Effector memory CD4-positive, alpha-beta T cell (primary cell): Measurements from ENCODE around the gene RGS7.

Experiments
- DNase-seq, 3 donors: peaks; one replicate each; pipeline ENCODE4 v3.0.0-alpha.2; 2020
- H3K27ac ChIP-seq: 2 replicates; pipeline ENCODE4 v1.7.0; 2013; ENCODE audit warnings: mild to moderate bottlenecking, low read length, moderate library complexity; ENCODE audit not compliant: insufficient read depth, poor library complexity, severe bottlenecking
- H3K27me3 ChIP-seq: replicated peaks from 2 replicates; pipeline ENCODE4 v1.7.0; 2013; ENCODE audit warnings: mild to moderate bottlenecking, low read length; ENCODE audit not compliant: insufficient read depth, control insufficient read depth, poor library complexity, severe bottlenecking
- H3K36me3 ChIP-seq: 2 replicates; pipeline ENCODE4 v1.7.0; 2013; ENCODE audit warnings: mild to moderate bottlenecking, low read length, moderate library complexity; ENCODE audit not compliant: control insufficient read depth, insufficient read depth
- H3K4me1 ChIP-seq: 2 replicates; pipeline ENCODE4 v1.7.0; 2013; ENCODE audit warnings: low read length, mild to moderate bottlenecking; ENCODE audit not compliant: control insufficient read depth, insufficient read depth, poor library complexity, severe bottlenecking
- H3K4me3 ChIP-seq: 2 replicates; pipeline ENCODE4 v1.7.0; 2013; ENCODE audit warnings: low read length, low read depth, mild to moderate bottlenecking; ENCODE audit not compliant: insufficient read depth, poor library complexity, severe bottlenecking
- H3K9me3 ChIP-seq: 2 replicates; pipeline ENCODE4 v1.7.0; 2013; ENCODE audit warnings: mild to moderate bottlenecking, low read length, moderate library complexity; ENCODE audit not compliant: control insufficient read depth

RGS7 gene

DNA sequence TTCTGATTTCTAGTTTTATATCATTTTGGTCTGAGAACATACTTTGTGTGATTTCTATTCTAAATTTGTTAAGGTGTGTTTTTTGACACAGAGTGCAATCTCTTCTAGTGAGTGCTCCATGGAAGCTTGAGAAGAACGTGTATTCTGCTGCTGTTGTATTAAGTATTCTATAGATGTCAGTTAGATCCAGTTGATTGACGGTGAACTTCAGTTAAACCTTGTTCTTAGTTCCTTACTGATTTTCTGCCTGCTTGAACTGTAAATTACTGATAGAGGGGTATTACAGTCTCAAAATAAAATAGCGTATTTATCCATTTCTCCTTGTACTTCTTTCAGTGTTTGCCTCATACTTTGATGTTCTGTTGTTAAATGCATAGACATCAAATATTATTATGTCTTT, 497.0 kb downstream of the RGS7 start:
- H3K9me3 ChIP-seq: no peaks in the 10 kb centered on the region
- no peaks in the 10 kb centered on the region for H3K36me3 ChIP-seq
- DNase-seq: no peak
- no peak overlapping the region for H3K4me3 ChIP-seq
- no peaks in the 10 kb centered on the region for H3K27me3 ChIP-seq
- H3K27ac ChIP-seq: no peak overlapping the region
- H3K4me1 ChIP-seq: no peaks in the 10 kb centered on the region

DNA sequence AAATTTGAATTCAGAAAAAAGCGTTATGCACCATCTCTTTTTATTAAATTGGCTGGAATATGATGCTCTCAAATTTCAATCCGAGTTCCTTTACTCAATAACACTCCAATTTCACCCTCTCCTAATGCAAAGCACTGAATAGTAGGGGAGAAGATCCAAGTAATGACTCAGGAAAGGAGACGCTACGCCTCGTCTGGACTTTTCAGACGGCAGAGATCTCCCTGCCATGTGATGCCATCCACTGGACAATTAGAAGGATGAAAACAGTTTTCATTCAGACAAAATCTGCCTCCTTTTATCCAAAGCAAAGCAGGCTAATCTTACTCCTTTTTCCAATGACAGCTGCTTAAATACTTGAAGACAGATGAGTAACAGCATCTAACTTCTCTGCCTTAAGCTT, 502.6 kb downstream of the RGS7 start:
- H3K27ac ChIP-seq: no peak overlapping the region
- no peaks in the 10 kb centered on the region for H3K27me3 ChIP-seq
- H3K9me3 ChIP-seq: no peaks in the 10 kb centered on the region
- no peaks in the 10 kb centered on the region for H3K36me3 ChIP-seq
- H3K4me1 ChIP-seq: no peaks in the 10 kb centered on the region
- H3K4me3 ChIP-seq: no peak overlapping the region
- DNase-seq: no peak

DNA sequence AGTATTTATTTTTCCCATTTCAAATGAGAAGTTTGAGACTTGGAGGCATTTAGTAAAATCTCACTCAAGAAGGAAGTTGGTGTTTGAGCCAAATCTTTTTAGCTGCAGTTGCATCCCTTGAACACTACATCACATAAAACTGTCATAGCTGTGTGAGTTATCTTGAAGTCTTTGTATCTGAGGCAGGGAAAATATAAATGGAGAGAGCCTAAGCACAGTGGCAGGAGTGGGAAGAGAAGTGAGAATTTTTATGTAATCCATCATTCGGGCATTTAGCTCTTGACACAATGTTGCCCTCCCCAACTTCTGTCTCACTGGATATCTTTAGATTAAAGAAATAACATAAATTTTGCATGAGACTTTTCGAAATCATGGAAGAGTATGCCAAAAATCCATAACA, 509.7 kb downstream of the RGS7 start:
- Histone ChIP-seq H3K27ac (no peak overlapping the region), H3K27me3 (no peaks in the 10 kb centered on the region), H3K4me3 (no peak overlapping the region), H3K9me3 (no peaks in the 10 kb centered on the region), H3K36me3 (no peaks in the 10 kb centered on the region), H3K4me1 (no peaks in the 10 kb centered on the region)
- no peak for DNase-seq

DNA sequence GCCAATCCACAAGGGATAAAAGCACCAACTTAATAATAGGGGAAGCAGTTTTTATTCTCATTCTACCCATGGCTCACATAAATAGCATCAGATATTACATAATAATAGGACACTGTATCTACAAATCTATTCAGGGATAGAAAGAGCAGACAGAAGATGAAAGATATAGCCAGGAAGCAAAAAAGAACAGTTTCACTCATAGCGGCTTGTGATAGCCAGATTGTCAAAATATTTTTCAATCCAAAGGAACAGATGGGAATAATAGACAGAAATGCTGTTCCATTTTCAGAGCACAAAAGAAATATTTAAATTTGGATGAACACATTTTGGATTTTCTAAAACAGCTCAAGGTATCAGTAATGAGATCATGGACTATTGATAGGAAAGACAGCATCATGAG, 512.5 kb downstream of the RGS7 start:
- Histone ChIP-seq H3K4me1 (no peaks in the 10 kb centered on the region), H3K9me3 (no peaks in the 10 kb centered on the region), H3K4me3 (no peak overlapping the region), H3K36me3 (no peaks in the 10 kb centered on the region), H3K27me3 (no peaks in the 10 kb centered on the region), H3K27ac (no peak overlapping the region)
- DNase-seq: no peak

DNA sequence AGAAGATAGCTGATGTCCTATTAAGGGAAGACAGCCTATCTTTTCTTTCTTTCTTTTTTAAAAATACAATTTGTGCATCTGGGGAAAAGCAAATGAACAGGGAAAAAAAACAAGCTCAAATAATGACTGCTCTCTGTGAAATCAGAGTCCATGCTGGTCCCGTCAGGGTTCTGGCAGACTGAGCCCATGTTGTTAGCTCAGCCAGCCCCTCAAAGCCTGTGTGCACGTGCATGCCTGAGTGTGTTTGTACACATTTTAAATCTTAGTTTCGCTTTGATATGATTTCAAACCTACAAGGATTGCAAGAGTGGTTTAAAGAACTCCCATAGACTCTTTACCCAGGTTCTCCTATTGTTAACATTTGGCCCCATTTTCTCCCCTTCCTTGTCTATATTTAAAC, 513.2 kb downstream of the RGS7 start:
- H3K36me3 ChIP-seq: no peaks in the 10 kb centered on the region
- no peaks in the 10 kb centered on the region for H3K4me1 ChIP-seq
- H3K27me3 ChIP-seq: no peaks in the 10 kb centered on the region
- H3K27ac ChIP-seq: no peak overlapping the region
- no peak for DNase-seq
- H3K9me3 ChIP-seq: no peaks in the 10 kb centered on the region
- H3K4me3 ChIP-seq: no peak overlapping the region

DNA sequence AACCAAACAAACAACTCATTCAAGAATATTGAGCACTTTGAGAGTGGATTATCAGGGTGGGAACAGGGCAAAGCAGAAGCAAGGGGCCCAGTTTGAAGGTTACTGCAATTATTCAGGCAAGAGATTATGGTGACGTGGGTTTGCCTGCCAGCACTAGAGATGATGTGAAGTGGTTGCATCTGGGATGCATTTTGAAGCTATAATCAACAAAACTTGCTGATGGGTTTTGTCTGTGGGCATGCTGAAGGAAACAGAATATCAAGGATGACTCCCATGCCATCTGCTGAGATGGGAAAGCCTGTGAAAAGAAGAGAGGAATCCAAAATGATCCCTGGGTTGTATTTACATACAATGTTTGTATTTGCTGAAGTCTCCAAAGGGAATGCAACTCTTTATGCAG, 520.7 kb downstream of the RGS7 start:
- no peak for DNase-seq
- Histone ChIP-seq H3K27me3 (no peaks in the 10 kb centered on the region), H3K9me3 (no peaks in the 10 kb centered on the region), H3K36me3 (no peaks in the 10 kb centered on the region), H3K4me1 (no peaks in the 10 kb centered on the region), H3K27ac (no peak overlapping the region), H3K4me3 (no peak overlapping the region)

DNA sequence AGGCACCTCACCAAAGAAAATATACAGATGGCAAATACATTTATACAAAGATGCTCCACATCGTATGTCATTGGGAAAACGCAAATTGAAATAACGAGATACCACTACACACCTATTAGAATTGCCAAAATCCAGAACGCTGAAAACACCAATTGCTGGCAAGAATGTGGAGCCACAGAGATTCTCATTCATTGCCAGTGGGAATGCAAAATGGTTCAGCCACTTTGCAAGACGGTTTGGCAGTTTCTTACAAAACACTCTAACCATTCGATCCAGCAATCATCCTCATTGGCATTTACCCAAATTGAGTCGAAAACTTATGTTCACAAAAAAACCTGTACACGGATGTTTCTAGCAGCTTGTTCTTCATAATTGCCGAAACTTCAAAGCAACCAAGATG, 521.7 kb downstream of the RGS7 start:
- no peak overlapping the region for H3K27ac ChIP-seq
- no peaks in the 10 kb centered on the region for H3K4me1 ChIP-seq
- no peak overlapping the region for H3K4me3 ChIP-seq
- H3K9me3 ChIP-seq: no peaks in the 10 kb centered on the region
- DNase-seq: no peak
- no peaks in the 10 kb centered on the region for H3K36me3 ChIP-seq
- H3K27me3 ChIP-seq: no peaks in the 10 kb centered on the region

DNA sequence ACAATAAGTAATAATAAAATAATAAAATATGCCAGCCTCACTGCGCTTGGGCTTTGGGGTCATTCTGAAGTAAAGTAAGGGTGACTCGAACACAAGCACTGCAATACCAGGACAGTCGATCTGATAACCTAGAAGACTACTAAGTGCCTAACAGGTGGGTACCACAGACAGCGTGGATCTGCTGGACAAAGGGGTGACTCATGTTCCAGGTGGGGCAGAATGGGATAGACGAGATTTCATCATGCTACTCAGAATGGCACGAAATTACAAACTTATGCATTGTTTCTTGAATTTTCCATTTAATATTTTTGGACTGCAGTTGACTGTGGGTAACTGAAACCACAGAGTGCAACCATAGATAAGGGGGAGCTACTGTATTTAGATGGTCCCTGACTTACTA, 523.9 kb downstream of the RGS7 start:
- Histone ChIP-seq H3K36me3 (no peaks in the 10 kb centered on the region), H3K9me3 (no peaks in the 10 kb centered on the region), H3K4me3 (no peak overlapping the region), H3K4me1 (no peaks in the 10 kb centered on the region), H3K27ac (no peak overlapping the region), H3K27me3 (no peaks in the 10 kb centered on the region)
- DNase-seq: no peak

DNA sequence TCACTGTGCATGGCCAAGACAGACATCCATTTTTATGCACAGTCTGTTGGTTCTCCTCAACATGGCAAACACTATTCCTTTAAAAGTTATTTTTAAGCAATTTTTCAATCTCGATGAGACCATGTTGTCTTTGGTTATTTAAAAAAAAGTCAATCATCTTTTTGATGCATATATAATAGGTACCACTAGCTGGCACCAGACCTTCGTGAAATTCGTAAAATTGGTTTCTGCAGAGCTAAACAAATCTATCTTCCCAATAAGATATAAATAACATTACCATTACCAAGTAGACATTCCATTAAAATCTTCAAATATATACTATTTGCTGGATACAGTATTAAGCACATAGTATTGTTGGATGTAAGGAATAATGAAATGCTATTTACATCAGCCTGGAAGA, 525.1 kb downstream of the RGS7 start:
- no peaks in the 10 kb centered on the region for H3K27me3 ChIP-seq
- H3K4me1 ChIP-seq: no peaks in the 10 kb centered on the region
- H3K9me3 ChIP-seq: no peaks in the 10 kb centered on the region
- H3K36me3 ChIP-seq: no peaks in the 10 kb centered on the region
- DNase-seq: no peak
- H3K4me3 ChIP-seq: no peak overlapping the region
- no peak overlapping the region for H3K27ac ChIP-seq

DNA sequence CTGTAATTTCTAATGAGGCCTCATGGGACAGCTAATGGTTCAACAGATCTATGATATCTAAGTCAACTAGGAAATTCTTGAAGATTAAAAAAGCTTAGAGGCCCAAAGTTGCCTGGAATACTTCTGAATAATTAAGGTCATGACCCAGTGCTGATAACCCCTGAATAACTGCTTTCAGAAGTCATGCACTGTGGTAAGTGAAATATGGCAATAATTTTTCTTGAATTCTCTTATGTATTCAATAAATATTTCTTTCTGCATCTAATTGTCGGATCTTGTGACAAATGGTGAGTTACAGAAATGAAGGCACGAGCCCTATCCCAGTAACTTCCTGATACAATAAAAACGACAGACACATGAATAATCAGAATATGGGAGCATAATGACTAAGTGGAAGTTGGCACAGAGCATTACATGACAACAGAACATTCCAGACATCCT, 525.8 kb downstream of the RGS7 start:
- Histone ChIP-seq H3K36me3 (no peaks in the 10 kb centered on the region), H3K9me3 (no peaks in the 10 kb centered on the region), H3K27ac (no peak overlapping the region), H3K4me1 (no peaks in the 10 kb centered on the region), H3K4me3 (no peak overlapping the region), H3K27me3 (no peaks in the 10 kb centered on the region)
- no peak for DNase-seq

DNA sequence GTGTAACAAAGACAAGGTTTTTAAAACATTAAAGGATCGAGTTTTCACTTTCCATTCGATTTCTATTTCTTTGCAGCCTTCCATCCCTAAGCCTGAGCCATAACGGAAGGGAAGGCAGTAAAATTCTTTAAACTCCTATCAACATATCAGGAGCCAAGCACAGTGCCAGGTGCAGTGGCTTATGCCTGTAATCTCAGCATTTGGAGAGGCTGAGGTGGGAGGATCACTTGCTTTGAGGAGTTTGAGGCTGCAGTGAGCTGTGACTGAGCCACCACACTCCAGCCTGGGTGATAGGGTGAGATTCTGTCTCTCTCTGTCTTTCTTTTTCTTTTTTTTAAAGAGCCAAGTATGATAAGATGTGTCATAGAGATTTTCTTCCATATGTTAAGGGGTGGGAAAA, 527.5 kb downstream of the RGS7 start:
- Histone ChIP-seq H3K27me3 (no peaks in the 10 kb centered on the region), H3K4me1 (no peaks in the 10 kb centered on the region), H3K4me3 (no peak overlapping the region), H3K27ac (no peak overlapping the region), H3K36me3 (no peaks in the 10 kb centered on the region), H3K9me3 (no peaks in the 10 kb centered on the region)
- DNase-seq: no peak
